DOHH2 (cell line): Measurements from ENCODE around the gene NXPH4.

Experiments used
- EZH2phosphoT487 ChIP-seq: fragments of 200-600 bp; sonication (generic); IDR thresholded peaks from 2 replicates; pipeline ENCODE4 v1.6.1; 2017; ENCODE audit warnings: borderline replicate concordance, mild to moderate bottlenecking, antibody characterized with exemption, low read length, moderate library complexity, mixed read lengths
- TF ChIP-seq, protein P1 (sequence below): fragments of 200-600 bp; sonication (generic); IDR thresholded peaks from one replicate; pipeline ENCODE4 v1.5.1; 2014; ENCODE audit warnings: antibody characterized with exemption, mild to moderate bottlenecking, low read depth, low read length; ENCODE audit not compliant: poor library complexity, severe bottlenecking

DNA sequence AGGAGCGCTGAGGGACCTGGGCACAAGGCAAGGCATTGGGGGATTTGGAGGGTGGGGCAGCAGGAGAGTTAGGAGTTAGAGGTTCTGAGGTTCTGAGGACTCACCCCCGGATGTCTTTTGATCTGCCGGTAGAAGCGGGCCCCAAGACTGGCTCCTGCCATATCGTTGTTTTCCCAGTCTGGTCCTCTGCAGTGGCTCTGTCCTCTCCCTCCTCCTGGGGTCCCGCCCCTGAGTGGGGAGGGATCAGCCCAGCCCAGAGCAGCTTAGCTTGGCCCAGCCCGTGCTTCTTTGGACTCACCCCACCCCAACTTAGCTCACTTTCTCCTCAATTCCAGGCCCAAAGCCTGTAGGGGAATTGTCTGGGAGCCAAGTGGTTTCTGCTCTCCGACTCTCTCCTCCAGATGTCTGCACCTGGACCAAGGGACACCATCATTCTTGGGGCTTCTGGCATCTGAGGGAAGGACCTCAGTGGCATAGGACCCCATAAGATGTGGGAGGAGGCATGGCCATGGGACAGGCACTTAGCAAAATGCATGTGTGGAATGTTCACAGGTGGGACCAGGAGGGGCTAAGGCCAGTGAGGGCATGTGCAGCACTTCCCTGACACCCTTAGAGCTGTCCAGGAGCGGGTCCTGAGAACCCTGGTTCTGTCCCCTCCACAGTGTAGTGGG lies 20.5 kb downstream of the NXPH4 start:
- TF ChIP-seq, protein P1, sequence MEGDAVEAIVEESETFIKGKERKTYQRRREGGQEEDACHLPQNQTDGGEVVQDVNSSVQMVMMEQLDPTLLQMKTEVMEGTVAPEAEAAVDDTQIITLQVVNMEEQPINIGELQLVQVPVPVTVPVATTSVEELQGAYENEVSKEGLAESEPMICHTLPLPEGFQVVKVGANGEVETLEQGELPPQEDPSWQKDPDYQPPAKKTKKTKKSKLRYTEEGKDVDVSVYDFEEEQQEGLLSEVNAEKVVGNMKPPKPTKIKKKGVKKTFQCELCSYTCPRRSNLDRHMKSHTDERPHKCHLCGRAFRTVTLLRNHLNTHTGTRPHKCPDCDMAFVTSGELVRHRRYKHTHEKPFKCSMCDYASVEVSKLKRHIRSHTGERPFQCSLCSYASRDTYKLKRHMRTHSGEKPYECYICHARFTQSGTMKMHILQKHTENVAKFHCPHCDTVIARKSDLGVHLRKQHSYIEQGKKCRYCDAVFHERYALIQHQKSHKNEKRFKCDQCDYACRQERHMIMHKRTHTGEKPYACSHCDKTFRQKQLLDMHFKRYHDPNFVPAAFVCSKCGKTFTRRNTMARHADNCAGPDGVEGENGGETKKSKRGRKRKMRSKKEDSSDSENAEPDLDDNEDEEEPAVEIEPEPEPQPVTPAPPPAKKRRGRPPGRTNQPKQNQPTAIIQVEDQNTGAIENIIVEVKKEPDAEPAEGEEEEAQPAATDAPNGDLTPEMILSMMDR, result no peak
- TF ChIP-seq EZH2phosphoT487, result no peak
